ENCODE results near the gene CBR4.

DNA sequence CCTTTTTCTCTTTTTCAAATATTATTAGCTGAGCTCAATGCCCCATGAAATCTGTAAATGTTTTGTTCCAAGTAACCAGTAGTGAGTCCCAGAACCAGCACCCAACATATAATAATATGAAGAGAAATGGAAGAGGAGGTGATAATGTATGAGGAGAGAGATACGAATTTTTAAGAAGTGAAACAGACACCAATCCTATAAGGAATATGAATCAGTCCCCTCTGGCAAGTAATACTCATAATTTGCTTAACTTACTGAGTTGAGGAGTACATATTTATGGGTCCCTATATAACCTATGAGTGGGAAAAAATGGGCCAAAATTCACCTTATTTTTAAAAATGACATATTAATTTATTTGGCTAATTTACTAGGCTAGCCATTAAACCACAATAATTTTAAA lies 8.4 kb upstream of the CBR4 start:
- TF ChIP-seq, protein P1, sequence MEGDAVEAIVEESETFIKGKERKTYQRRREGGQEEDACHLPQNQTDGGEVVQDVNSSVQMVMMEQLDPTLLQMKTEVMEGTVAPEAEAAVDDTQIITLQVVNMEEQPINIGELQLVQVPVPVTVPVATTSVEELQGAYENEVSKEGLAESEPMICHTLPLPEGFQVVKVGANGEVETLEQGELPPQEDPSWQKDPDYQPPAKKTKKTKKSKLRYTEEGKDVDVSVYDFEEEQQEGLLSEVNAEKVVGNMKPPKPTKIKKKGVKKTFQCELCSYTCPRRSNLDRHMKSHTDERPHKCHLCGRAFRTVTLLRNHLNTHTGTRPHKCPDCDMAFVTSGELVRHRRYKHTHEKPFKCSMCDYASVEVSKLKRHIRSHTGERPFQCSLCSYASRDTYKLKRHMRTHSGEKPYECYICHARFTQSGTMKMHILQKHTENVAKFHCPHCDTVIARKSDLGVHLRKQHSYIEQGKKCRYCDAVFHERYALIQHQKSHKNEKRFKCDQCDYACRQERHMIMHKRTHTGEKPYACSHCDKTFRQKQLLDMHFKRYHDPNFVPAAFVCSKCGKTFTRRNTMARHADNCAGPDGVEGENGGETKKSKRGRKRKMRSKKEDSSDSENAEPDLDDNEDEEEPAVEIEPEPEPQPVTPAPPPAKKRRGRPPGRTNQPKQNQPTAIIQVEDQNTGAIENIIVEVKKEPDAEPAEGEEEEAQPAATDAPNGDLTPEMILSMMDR (IDR thresholded peaks at IDR 0.05; ENCODE audit: extremely low read depth in 1 of 2, insufficient read depth in 1 of 2, low read depth in 1 of 2, low read length in 2 of 2), result no peak
- TF ChIP-seq POLR2A (IDR thresholded peaks at IDR 0.05; ENCODE audit: low read depth, low read length) (no peak), POLR2AphosphoS5 (IDR thresholded peaks at IDR 0.05; ENCODE audit: insufficient read depth, low read depth, low read length) (no peak)
